ENCODE measurements around the gene RGS16.

DNA sequence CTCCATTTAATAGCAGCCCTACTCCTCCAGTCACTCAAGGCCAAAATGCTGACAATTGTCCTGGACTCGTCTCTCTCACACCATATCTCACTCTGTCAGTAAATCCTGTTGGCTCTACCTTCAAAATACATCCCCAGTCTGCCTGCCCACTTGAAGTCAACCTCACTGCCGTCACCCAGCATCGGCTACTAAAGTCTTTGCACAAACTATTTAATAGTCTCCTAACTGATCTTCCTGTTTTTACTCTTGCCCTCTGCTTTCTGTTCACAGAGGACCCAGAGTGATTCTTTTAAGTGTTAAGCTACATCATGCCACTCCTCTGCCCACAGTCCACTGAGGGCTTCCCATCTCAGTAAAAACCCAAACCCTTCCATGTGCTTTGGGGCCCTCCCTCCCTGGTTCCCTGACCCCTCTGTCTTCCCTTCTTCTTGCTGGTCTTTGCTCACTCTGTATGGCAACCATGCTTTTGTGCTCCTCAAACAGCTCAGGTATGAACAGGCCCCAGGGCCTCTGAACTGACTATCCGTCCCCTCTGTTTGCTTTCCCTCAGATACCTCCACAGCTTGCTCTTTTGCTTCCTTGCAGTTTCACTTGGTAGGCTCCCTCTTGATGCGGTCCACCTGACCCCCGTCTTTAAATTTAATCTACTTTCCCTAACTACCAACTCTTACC is 34.1 kb downstream of the RGS16 start:
- TF ChIP-seq, protein P1, sequence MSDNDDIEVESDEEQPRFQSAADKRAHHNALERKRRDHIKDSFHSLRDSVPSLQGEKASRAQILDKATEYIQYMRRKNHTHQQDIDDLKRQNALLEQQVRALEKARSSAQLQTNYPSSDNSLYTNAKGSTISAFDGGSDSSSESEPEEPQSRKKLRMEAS (IDR thresholded peaks at IDR 0.05): no peak
- TF ChIP-seq HNF4G (IDR thresholded peaks at IDR 0.05): no peak
- TF ChIP-seq, protein P2, sequence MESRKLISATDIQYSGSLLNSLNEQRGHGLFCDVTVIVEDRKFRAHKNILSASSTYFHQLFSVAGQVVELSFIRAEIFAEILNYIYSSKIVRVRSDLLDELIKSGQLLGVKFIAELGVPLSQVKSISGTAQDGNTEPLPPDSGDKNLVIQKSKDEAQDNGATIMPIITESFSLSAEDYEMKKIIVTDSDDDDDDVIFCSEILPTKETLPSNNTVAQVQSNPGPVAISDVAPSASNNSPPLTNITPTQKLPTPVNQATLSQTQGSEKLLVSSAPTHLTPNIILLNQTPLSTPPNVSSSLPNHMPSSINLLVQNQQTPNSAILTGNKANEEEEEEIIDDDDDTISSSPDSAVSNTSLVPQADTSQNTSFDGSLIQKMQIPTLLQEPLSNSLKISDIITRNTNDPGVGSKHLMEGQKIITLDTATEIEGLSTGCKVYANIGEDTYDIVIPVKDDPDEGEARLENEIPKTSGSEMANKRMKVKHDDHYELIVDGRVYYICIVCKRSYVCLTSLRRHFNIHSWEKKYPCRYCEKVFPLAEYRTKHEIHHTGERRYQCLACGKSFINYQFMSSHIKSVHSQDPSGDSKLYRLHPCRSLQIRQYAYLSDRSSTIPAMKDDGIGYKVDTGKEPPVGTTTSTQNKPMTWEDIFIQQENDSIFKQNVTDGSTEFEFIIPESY (IDR thresholded peaks at IDR 0.05): no peak
- TF ChIP-seq, protein P3, sequence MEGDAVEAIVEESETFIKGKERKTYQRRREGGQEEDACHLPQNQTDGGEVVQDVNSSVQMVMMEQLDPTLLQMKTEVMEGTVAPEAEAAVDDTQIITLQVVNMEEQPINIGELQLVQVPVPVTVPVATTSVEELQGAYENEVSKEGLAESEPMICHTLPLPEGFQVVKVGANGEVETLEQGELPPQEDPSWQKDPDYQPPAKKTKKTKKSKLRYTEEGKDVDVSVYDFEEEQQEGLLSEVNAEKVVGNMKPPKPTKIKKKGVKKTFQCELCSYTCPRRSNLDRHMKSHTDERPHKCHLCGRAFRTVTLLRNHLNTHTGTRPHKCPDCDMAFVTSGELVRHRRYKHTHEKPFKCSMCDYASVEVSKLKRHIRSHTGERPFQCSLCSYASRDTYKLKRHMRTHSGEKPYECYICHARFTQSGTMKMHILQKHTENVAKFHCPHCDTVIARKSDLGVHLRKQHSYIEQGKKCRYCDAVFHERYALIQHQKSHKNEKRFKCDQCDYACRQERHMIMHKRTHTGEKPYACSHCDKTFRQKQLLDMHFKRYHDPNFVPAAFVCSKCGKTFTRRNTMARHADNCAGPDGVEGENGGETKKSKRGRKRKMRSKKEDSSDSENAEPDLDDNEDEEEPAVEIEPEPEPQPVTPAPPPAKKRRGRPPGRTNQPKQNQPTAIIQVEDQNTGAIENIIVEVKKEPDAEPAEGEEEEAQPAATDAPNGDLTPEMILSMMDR (IDR thresholded peaks at IDR 0.05; ENCODE audit: low read depth, low read length, missing input control): no peak
- TF ChIP-seq TAF1 (conservative IDR thresholded peaks at IDR 0.05): no peak
